WTC11 (cell line): ENCODE data around the gene CHST15.

ENCODE experiments used
- ETV6 ChIP-seq: sonication (generic); formaldehyde crosslinking; IDR thresholded peaks from 2 replicates; pipeline ENCODE4 v1.8.1; 2022; ENCODE audit warnings: mild to moderate bottlenecking, missing genetic modification reagents
- FOXP1 ChIP-seq: sonication (generic); formaldehyde crosslinking; IDR thresholded peaks from 2 replicates; pipeline ENCODE4 v1.8.0; 2022; ENCODE audit warnings: missing genetic modification reagents, mild to moderate bottlenecking, moderate library complexity, borderline replicate concordance
- IRF2 ChIP-seq: sonication (generic); formaldehyde crosslinking; IDR thresholded peaks from 2 replicates; pipeline ENCODE4 v1.8.0; 2022; ENCODE audit warnings: low read depth, missing genetic modification reagents, borderline replicate concordance
- ZNF121 ChIP-seq: sonication (generic); formaldehyde crosslinking; IDR thresholded peaks from 2 replicates; pipeline ENCODE4 v1.8.0; 2023; ENCODE audit warnings: missing genetic modification reagents
- TF ChIP-seq, protein P1 (sequence below): sonication (generic); formaldehyde crosslinking; IDR thresholded peaks from 2 replicates; pipeline ENCODE4 v1.8.0; 2022; ENCODE audit warnings: mild to moderate bottlenecking, missing genetic modification reagents
- TF ChIP-seq, protein P2 (sequence below): sonication (generic); formaldehyde crosslinking; IDR thresholded peaks from 2 replicates; pipeline ENCODE4 v1.8.1; 2023; ENCODE audit warnings: mild to moderate bottlenecking, missing genetic modification reagents, moderate library complexity

DNA sequence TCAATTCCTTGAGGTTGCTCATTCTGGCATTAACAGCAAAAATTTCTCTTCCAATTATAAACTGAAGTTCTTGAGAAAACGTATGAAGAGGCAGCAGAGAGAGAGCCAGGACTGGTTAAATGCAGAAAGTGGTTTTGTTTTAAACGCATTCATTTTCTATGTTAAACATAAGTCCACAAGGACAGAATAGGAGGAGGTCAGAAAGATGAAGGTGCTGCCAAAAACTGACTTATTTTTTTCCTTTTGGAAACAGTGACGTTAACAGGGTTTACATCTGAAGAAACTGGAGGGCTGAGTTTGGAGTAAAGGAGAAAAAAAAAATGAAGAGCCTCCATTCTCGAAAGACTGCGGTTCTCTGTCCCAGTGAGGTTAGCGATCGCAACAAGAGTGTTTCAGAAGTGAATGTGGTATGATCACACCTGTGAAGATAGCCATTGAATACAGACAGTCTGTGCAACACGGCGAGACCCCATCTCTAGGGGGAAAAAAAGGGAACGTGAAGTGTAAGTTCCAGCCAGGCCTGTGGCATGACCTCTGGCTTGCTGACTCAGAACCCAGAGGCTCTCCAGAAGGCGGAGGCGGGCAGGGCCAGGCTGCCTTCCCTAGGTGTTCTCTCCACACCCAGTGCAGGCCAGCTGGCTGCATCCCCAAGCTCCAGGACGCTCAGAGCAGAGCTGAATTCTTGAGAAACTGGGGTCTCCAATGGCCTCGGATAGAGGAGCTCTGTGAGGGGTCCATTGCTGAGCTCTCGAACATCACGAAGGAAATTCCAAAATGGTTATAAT is 84.0 kb downstream of the CHST15 start:
- TF ChIP-seq IRF2 (no peak), FOXP1 (no peak), ETV6 (no peak), ZNF121 (no peak)
- TF ChIP-seq, protein P1, sequence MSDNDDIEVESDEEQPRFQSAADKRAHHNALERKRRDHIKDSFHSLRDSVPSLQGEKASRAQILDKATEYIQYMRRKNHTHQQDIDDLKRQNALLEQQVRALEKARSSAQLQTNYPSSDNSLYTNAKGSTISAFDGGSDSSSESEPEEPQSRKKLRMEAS = no peak
- TF ChIP-seq, protein P2, sequence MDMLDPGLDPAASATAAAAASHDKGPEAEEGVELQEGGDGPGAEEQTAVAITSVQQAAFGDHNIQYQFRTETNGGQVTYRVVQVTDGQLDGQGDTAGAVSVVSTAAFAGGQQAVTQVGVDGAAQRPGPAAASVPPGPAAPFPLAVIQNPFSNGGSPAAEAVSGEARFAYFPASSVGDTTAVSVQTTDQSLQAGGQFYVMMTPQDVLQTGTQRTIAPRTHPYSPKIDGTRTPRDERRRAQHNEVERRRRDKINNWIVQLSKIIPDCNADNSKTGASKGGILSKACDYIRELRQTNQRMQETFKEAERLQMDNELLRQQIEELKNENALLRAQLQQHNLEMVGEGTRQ = no peak
